ENCODE data around the gene SNX15. TPM values are rescaled to one million over a fixed set of nuclear protein-coding genes. Genes with fewer than 3 reads are reported as not detected.

SNX15 gene
- total RNA-seq, 1 donor from 2014 or later, result 10.7 TPM

DNA sequence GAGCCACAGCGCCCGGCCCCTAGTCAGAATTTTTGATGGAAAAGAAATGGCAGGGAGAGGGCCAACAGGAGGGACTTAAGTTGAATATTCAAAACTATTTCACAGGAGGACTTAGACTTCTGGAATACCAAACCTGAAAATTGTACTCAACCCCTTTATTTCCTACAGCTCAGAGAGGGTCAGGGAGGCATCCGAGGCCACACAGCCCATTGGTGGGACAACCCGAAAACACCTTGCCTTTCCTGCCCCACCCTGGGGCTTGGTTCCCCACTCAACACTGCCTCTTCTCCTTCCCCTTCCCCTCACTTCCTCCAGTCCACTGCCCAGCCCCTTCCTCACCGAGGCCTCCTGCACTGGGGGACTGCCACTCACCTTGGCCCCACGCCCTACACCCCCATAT, 29.8 kb downstream of the SNX15 start:
- no peak for DNase-seq (ENCODE audit: low read depth in 2 of 2)

DNA sequence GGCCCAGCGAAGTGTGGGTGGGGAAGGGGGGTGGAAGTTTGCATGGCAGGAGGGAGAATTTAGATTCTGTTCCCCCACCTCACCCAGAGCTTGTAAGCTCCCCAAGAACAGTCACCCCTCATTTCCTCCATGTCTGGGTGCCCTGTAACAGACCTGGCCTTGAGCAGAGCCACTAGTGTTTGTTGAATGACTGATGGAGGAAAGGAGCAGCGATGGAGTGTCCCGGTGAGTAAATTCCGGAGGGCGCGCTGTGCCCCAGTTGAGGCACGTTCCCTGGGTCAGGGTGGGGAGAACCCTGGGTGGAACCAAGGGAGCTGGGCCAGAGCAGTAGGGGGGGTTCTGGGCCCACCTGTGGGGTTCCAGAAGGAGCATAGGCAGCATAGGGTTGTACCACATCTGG, 30.3 kb downstream of the SNX15 start:
- DNase-seq (ENCODE audit: low read depth in 2 of 2), result no peak

GRCh38 chr11:65058012-65058411, 30.8 kb downstream of the SNX15 start:
- no peak for DNase-seq (ENCODE audit: low read depth in 2 of 2)

DNA sequence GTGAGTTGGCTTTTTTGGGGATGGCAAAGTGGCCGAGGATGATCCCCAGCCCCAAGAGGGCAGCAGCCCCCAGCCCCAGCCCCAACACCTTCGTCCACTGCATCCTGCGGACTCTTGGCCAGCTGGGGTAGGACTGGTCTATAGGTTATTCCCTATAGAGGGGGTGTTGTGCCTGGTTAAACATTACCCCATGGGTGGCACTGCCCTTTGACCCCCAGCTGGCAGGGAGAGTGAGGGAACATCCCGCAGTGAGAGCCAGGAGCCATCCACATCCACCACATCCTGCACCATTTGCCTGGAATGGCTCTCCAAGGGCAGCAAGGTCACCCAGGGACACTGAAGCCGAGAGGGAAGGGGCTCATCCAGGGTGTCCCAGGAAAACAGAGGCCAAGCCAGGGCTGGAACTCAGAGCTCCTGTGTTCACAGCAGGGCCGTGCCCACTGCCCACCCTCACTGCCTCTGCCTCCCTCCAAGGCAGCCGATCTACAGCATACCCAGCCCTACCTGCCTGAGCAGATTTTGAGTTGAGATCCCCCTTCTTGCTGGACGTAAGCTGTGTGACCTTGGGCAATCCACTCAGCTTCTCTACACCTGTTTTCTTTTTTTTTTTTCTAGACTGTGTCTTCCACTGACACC, 31.3 kb downstream of the SNX15 start, which contains the start of gene NAALADL1:
Gene NAALADL1, minus strand, starts transcription at position 135 of the 636 bp plus-strand sequence. Its CDS starts 32 bp downstream, at position 103.
- DNase-seq (ENCODE audit: low read depth in 2 of 2), result no peak

- DNase-seq (ENCODE audit: low read depth in 2 of 2), result no peak
Observed at GRCh38 chr11:65059523-65059922, 32.3 kb downstream of the SNX15 start.

DNA sequence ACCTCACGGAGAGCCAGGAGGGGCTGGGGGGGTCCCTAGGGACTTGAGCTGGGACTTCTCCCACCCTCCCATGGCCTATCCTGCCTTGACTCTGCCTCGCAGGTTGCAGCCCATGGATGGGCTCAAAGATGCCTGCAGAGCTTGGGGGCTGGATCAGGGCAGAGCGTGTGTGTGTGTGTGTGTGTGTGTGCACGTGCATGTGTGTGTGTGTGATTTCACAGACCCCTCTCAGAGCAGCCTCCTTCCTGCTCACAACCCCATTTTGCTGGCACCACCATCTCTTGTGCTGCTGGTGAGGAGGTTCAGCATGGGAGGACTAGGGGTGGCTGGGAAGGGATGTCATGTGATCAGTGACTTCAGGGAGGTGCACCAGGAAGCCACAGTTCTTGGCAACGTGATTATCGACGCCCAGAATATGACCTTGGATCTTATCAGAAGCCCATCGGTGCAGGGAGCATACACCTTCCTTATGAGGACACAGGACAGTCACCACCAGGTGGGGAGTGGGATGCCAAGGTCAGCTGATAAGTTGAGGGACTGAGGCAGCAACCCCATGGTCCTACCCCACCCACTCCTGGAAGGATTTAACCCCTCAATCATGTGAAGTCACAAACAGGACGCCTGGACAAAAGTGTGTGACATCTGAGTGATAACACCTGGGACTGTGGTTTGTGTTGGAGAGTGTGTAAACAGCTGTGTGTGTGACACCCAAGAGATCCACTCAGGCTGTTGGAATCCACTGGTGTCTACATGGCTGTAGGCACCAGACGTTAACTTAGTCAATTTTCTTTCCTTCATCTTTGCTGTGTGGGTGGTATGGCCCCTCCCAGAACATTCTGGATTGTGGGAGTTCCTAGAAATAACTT, 33.0 kb downstream of the SNX15 start:
- DNase-seq (ENCODE audit: low read depth in 2 of 2), result no peak

GRCh38 chr11:65060913-65061408, 33.7 kb downstream of the SNX15 start:
- peak; percentile 44 to 52 for DNase-seq (ENCODE audit: low read depth in 2 of 2)

DNA sequence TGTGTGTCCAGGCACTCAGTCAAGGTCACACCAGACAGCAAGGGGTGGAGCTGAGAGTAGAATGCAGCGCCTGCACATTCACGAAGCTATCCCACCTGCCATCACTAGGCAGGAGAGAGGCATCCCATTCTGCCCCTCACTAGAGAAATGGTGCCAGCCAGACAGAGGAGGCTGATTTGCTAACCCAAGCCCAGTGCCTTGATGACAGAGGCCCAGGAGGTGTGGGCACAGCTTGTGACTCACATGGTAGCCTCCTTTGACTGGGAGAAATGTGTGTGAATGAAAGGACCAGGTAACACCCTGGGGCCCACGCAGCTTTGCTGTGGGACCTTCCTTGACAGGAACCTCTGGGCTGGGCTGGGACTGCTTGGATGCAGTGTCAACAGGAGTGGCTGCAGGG, 36.3 kb downstream of the SNX15 start:
- DNase-seq (ENCODE audit: low read depth in 2 of 2), result no peak

DNA sequence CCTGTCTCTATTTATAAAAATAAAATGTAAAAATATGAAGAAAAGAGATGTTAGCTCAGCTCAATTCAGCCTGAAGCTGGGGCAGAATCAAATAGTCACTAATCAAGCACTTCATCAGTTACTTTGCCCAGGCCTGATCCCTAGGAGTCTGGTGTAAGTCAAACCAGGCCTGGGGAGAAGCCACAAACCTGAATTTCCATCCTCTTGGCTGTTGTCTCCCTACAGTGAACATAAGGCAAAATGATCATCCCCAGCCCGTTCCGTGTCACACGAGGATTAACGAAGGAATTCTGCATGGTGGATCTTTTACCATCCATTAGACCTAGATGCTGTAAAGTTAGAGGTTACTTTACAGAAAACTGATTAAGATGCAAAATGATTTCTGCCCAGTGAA, 37.6 kb downstream of the SNX15 start:
- DNase-seq (ENCODE audit: low read depth in 2 of 2), result no peak

DNA sequence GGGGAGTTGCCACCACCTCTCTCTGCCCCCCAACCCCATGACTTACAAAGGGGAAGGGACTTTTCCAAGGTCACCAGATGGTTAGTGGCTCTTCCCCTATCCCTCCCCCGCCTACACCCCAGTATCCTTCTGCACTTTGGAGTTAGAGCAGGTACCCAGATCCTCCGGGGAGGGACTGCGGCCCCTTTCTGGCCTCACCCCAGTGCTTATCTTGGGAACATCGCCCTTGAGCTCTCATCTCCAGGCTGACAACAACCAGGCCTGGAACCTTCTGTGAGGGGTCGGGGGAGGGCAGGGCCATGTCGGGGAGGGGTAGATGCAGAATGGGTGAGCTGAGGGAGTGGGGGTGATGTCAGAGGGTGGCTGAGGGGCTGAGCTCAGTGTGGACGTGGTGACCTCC, 38.6 kb downstream of the SNX15 start:
- no peak for DNase-seq (ENCODE audit: low read depth in 2 of 2)

GRCh38 chr11:65066315-65066714, 39.1 kb downstream of the SNX15 start:
- DNase-seq (ENCODE audit: low read depth in 2 of 2), result no peak

GRCh38 chr11:65066805-65067291, 39.6 kb downstream of the SNX15 start:
- no peak for DNase-seq (ENCODE audit: low read depth in 2 of 2)

DNA sequence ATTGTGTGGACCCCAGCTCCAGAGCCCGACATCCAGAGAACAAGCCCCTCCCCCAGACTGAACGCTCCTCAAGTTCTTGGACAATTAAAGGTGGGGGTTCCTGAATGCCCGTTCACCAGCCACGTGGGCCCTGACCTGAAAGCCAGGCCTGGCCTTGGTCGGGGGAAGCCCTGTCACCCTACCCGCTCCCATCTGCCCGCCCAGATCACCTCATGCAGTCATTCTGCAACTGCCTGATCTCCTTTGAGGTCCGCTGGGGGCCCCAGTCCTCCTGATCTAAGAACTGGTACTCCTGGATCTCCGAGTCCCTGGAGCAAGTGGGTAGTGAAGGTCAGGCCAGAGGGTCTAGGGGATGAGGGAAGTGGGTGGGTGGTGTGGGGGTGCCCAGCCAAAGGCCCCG, 40.2 kb downstream of the SNX15 start:
- DNase-seq (ENCODE audit: low read depth in 2 of 2), result no peak

DNA sequence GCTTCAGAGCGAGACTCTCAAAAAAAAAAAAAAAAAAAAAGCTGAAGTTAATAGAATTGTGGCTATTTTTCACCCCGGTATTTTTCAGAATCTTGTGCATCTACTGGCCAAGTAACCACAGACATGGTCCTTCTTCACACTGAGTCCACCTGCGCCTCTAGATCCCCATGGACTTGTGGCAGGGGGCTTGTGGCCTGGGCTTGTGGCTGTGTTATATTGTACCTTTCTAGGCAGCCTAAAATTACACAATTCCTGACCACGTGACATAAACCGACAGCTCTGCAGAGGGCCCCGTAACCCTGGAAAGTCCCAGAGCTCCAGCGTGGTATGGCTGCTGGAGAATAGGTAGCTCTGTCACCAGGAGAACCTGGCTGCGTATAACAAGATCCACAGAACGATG, 42.0 kb downstream of the SNX15 start:
- DNase-seq (ENCODE audit: low read depth in 2 of 2), result peak in 1 of 2 donors; percentile 33

- DNase-seq (ENCODE audit: low read depth in 2 of 2), result no peak
Observed at GRCh38 chr11:65071907-65072630, 44.8 kb downstream of the SNX15 start.

- no peak for DNase-seq (ENCODE audit: low read depth in 2 of 2)
Observed at GRCh38 chr11:65072631-65072966, 45.4 kb downstream of the SNX15 start.

- no peak for DNase-seq (ENCODE audit: low read depth in 2 of 2)
Observed at GRCh38 chr11:65077451-65077850, 50.2 kb downstream of the SNX15 start.

DNA sequence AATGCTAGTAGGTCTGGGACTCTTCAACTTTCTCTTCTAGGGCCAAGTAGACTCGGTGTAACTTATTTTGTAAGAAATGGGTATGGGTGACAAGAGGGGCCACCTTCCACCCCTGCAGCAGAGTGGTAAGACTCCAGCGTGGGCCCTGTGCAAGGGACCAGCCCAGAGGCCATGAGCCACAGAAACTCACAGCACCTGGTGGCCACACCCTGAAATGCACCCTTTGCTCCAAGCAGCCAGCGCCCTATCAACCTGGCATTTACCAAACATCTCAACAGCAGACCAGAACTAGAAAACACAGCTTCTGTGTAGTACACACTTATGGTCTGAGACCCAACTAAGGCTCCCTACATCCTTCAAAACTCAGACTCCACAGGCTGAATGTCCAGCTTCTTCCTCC, 50.9 kb downstream of the SNX15 start:
- peak; percentile 42 to 69 for DNase-seq (ENCODE audit: low read depth in 2 of 2)

GRCh38 chr11:65078786-65079342, 51.6 kb downstream of the SNX15 start:
- no peak for DNase-seq (ENCODE audit: low read depth in 2 of 2)

- DNase-seq (ENCODE audit: low read depth in 2 of 2), result no peak
Observed at GRCh38 chr11:65083134-65083833, 56.0 kb downstream of the SNX15 start.
